Measurements from ENCODE around the gene STK39.

Gene STK39

DNA sequence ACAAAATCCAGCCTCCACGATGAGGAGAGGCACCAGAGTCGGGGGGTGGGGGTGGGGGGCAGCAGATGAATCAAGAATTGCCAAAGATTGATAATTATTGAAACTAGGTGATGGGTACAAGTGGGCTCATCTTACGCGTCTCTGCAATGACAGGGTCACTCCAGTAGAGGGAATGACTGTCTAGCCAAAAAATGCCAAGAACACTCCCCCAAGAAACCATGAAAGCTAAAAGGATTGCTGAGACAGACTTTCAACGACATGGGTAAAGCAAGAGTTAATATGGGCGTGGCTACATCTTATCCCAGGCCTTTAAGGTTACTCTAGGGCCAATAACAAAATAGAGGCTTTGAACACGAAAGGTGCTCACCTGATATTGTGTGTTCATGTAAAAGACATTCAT, 86.5 kb downstream of the STK39 start:
- TF ChIP-seq, protein P1, sequence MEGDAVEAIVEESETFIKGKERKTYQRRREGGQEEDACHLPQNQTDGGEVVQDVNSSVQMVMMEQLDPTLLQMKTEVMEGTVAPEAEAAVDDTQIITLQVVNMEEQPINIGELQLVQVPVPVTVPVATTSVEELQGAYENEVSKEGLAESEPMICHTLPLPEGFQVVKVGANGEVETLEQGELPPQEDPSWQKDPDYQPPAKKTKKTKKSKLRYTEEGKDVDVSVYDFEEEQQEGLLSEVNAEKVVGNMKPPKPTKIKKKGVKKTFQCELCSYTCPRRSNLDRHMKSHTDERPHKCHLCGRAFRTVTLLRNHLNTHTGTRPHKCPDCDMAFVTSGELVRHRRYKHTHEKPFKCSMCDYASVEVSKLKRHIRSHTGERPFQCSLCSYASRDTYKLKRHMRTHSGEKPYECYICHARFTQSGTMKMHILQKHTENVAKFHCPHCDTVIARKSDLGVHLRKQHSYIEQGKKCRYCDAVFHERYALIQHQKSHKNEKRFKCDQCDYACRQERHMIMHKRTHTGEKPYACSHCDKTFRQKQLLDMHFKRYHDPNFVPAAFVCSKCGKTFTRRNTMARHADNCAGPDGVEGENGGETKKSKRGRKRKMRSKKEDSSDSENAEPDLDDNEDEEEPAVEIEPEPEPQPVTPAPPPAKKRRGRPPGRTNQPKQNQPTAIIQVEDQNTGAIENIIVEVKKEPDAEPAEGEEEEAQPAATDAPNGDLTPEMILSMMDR (IDR thresholded peaks at IDR 0.05): no peak

GRCh38 chr2:168159754-168160585, 87.4 kb downstream of the STK39 start:
- TF ChIP-seq, protein P1 (IDR thresholded peaks at IDR 0.05): no peak

GRCh38 chr2:168158586-168158985, 88.8 kb downstream of the STK39 start:
- TF ChIP-seq, protein P1 (IDR thresholded peaks at IDR 0.05): no peak

DNA sequence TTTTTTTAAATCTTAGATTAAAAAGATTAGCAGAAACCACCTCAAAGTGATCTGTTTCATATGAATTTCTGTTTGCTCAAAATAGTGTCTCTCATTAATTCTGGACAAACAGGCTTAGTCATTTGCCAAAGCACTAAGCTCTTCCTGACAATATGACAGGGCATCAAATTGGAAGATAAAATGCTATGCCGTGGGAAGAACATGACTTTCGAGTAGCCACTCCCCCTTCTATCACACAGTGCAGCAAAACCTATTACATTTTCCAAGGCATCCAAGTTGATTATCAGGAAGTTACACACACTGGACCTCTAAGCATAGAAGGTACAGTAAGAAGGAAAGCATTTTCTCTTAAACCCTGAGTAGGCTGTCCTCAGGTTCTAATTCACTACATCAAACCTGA, 89.5 kb downstream of the STK39 start:
- TF ChIP-seq, protein P1 (IDR thresholded peaks at IDR 0.05): no peak

DNA sequence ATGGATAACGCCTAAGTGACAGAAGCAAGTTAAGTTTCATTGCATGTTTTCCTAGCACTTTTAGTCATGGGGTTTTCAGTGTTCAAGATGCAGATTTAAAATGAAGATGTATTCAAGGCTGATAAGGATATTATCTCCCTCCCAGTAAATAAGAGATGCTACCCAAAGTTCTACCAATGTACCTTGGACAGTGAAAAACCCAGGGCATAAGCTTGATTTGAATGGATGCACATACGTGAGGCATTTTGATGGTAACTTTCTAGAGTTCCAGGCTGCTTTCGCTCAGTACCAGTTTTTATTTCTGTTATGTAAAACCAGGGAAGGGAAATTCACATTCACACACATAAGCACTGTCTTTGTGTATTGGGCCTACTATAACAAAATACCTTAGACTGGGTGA, 90.3 kb downstream of the STK39 start:
- TF ChIP-seq, protein P1 (IDR thresholded peaks at IDR 0.05): no peak

GRCh38 chr2:168156661-168157060, 90.7 kb downstream of the STK39 start:
- TF ChIP-seq, protein P1 (IDR thresholded peaks at IDR 0.05): no peak

- TF ChIP-seq, protein P1 (IDR thresholded peaks at IDR 0.05): no peak
Observed at GRCh38 chr2:168155680-168156079, 91.7 kb downstream of the STK39 start.
